OCI-LY1 (cell line): ENCODE results near the gene GNAS-AS1.

ENCODE experiments used
- H2AFZ ChIP-seq: fragments of 200-600 bp; sonication (generic), shearing (Covaris generic); 2 replicates; pipeline ENCODE4 v1.6.0; 2014; ENCODE audit warnings: antibody characterized with exemption, mild to moderate bottlenecking, low read length
- H3F3A ChIP-seq: fragments of 200-600 bp; sonication (generic), shearing (Covaris generic); 2 replicates; pipeline ENCODE4 v1.6.0; 2014; ENCODE audit warnings: mild to moderate bottlenecking, antibody characterized with exemption, low read length, moderate library complexity; ENCODE audit not compliant: insufficient read depth
- H3K27ac ChIP-seq: fragments of 200-600 bp; sonication (generic); 2 replicates; pipeline ENCODE4 v1.5.1; 2014; ENCODE audit warnings: low read length, mixed run types, mild to moderate bottlenecking, low read depth; ENCODE audit not compliant: poor library complexity, severe bottlenecking
- H3K27me3 ChIP-seq: fragments of 200-600 bp; sonication (generic); 2 replicates; pipeline ENCODE4 v1.6.0; 2014; ENCODE audit warnings: antibody characterized with exemption, mild to moderate bottlenecking, low read length, moderate library complexity; ENCODE audit not compliant: insufficient read depth
- H3K36me3 ChIP-seq: fragments of 200-600 bp; sonication (generic); 2 replicates; pipeline ENCODE4 v1.6.1; 2014; ENCODE audit warnings: mild to moderate bottlenecking, antibody characterized with exemption, low read length, moderate library complexity, mixed read lengths; ENCODE audit not compliant: insufficient read depth
- H3K4me1 ChIP-seq: fragments of 200-600 bp; sonication (generic); 2 replicates; pipeline ENCODE4 v1.5.1; 2014; ENCODE audit warnings: mild to moderate bottlenecking, low read length, moderate library complexity; ENCODE audit not compliant: insufficient read depth, severe bottlenecking
- H3K4me2 ChIP-seq: fragments of 200-600 bp; sonication (generic), shearing (Covaris generic); 2 replicates; pipeline ENCODE4 v1.6.1; 2014; ENCODE audit warnings: low read length
- H3K4me3 ChIP-seq: fragments of 200-600 bp; sonication (generic); 2 replicates; pipeline ENCODE4 v1.5.1; 2014; ENCODE audit warnings: low read length, low read depth, mild to moderate bottlenecking, mixed read lengths; ENCODE audit not compliant: poor library complexity, severe bottlenecking
- H3K79me2 ChIP-seq: fragments of 200-600 bp; shearing (Covaris generic); 2 replicates; pipeline ENCODE4 v1.6.1; 2016; ENCODE audit warnings: mixed run types, low read length, mixed read lengths; ENCODE audit not compliant: insufficient read depth
- H3K9ac ChIP-seq: fragments of 200-600 bp; sonication (generic), shearing (Covaris generic); 2 replicates; pipeline ENCODE4 v1.6.1; 2014; ENCODE audit warnings: mild to moderate bottlenecking, low read length, mixed read lengths
- H3K9me2 ChIP-seq: fragments of 200-600 bp; sonication (generic), shearing (Covaris generic); 2 replicates; pipeline ENCODE4 v1.6.1; 2014; ENCODE audit warnings: low read depth, mild to moderate bottlenecking, low read length, mixed read lengths
- H3K9me3 ChIP-seq: fragments of 200-600 bp; shearing (Covaris generic); 2 replicates; pipeline ENCODE4 v1.6.1; 2014; ENCODE audit warnings: low read length, mixed read lengths
- H4K20me1 ChIP-seq: fragments of 200-600 bp; sonication (generic), shearing (Covaris generic); 2 replicates; pipeline ENCODE4 v1.6.0; 2016; ENCODE audit warnings: mild to moderate bottlenecking, low read length; ENCODE audit not compliant: insufficient read depth
- EZH2 ChIP-seq: fragments of 200-600 bp; sonication (generic), shearing (Covaris generic); IDR thresholded peaks from 2 replicates; pipeline ENCODE4 v1.8.0; 2017; ENCODE audit warnings: borderline replicate concordance, mixed run types, mild to moderate bottlenecking, antibody characterized with exemption, low read length, moderate library complexity, mixed read lengths
- TF ChIP-seq, protein P1 (sequence below): fragments of 200-600 bp; sonication (generic), shearing (Covaris generic); IDR thresholded peaks from 2 replicates; pipeline ENCODE4 v1.5.1; 2017; ENCODE audit warnings: mild to moderate bottlenecking, antibody characterized with exemption, low read length, moderate library complexity, mixed read lengths

GNAS-AS1 gene

DNA sequence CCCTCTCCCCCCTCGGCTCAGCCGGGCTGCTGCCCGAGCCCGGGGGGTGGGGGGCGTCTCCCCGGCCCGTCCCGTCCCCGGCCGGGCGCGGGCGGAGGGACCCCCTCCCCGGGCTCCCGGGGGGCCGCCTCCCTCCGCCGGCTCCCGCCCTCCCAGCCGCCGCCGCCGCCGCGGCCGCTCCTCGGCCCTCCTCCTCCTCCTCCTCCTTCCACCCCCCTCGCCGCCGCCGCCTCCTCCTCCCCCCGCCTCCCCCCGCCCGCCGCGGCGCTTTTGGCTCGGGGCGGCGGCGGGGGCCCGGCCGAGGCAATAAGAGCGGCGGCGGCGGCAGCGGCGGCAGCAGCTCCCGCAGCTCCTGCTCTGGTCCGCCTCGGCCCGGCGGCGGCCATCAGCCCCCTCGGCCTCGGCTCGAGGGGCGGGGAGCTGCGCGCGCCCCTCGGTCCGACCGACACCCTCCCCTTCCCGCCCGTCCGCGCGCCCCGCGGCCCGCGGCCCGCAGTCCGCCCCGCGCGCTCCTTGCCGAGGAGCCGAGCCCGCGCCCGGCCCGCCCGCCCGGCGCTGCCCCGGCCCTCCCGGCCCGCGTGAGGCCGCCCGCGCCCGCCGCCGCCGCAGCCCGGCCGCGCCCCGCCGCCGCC, 40.5 kb upstream of the GNAS-AS1 start:
- Histone ChIP-seq H3K4me1 (peaks cover 46% of the 10 kb centered on the region), H4K20me1 (no peaks in the 10 kb centered on the region), H3K9me3 (no peaks in the 10 kb centered on the region), H3K9ac (peak overlapping the region; percentile 84), H3K27me3 (no peaks in the 10 kb centered on the region), H3K36me3 (peaks cover 13% of the 10 kb centered on the region; the same call in 1 of the 2 replicates), H3K4me3 (peak overlapping the region; percentile 75), H3K4me2 (peak overlapping the region; percentile 91), H2AFZ (no peak overlapping the region), H3K9me2 (no peaks in the 10 kb centered on the region), H3K27ac (peak overlapping the region; percentile 90), H3K79me2 (peaks cover 40% of the 10 kb centered on the region), H3F3A (0 out of 2 replicates have a peak, but pooled peaks cover 4% of the 10 kb centered on the region)
- TF ChIP-seq, protein P1, sequence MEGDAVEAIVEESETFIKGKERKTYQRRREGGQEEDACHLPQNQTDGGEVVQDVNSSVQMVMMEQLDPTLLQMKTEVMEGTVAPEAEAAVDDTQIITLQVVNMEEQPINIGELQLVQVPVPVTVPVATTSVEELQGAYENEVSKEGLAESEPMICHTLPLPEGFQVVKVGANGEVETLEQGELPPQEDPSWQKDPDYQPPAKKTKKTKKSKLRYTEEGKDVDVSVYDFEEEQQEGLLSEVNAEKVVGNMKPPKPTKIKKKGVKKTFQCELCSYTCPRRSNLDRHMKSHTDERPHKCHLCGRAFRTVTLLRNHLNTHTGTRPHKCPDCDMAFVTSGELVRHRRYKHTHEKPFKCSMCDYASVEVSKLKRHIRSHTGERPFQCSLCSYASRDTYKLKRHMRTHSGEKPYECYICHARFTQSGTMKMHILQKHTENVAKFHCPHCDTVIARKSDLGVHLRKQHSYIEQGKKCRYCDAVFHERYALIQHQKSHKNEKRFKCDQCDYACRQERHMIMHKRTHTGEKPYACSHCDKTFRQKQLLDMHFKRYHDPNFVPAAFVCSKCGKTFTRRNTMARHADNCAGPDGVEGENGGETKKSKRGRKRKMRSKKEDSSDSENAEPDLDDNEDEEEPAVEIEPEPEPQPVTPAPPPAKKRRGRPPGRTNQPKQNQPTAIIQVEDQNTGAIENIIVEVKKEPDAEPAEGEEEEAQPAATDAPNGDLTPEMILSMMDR: no peak
- no peak for TF ChIP-seq EZH2

DNA sequence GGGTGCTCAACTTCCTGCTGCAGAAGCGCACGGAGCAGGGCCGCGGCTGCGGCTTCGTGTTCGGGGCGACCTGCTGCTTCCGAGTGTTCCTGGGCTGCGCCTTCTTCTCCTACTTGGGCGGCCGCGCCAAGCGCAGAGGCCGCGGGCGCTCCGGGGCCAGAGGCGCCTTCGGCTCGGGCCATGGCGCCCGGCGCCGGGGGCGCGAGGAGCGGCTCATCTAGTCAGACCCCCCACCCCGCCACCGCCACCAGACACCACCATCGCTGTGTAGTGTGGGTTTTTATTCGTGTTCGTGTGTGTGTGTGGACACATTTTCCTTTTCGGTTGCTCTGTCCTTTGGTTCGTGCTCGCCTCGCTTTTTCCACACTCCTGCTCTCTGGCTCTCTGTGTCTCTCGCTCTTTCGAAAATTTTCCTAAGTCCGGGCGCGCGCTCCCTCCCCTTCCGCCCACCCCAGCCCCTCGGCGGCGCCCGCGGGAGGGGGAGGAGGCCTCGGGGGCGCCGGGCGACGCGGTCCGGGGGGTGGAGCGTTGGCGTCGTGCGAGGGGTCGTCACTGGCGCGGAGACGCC, 39.9 kb upstream of the GNAS-AS1 start:
- peaks cover 34% of the 10 kb centered on the region for H3K79me2 ChIP-seq

DNA sequence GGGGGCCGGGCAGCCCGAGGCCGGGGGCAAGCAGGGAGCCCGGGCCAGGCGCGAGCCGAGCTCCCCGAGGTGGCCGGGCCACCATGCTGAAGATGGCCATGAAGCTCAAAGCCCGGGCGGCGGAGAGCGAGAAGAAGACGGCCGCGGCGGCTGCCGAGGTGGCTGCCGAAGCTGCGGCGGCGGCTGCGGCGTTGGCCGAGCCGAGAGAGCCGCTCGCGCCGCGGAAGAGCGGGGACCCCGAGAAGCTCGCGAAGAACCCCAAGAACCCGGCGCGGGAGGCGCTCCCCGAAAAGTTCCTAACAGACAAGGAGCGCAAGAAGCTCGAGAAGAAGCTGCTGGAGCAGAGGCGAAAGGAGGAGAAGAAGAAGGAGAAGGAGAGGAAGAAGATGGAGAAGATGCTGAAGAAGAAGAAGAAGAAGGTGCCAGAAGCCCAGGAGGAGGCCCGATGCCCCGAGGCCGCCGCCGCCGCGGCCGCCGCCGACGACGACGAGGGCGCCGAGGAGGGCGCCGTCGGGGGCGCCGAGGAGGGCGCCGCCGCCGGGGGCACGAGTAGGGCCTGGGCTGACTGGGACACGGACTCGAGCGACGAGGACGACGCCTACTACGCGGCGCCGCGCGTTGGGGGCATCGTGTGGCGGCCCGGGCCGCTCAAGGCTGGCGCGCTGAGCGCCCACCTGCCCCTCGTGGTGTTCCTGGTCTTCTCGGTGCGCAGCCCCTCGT, 39.3 kb upstream of the GNAS-AS1 start:
- Histone ChIP-seq H3K9me2 (no peaks in the 10 kb centered on the region), H3K4me3 (peak overlapping the region; percentile 69), H3K9ac (peak overlapping the region; percentile 81), H3F3A (0 out of 2 replicates have a peak, but pooled peaks cover 4% of the 10 kb centered on the region), H3K4me1 (peaks cover 33% of the 10 kb centered on the region), H3K9me3 (no peaks in the 10 kb centered on the region), H3K4me2 (peak overlapping the region; percentile 91), H3K36me3 (peaks cover under 1% of the 10 kb centered on the region; the same call in 1 of the 2 replicates), H3K27ac (peak overlapping the region; percentile 82), H4K20me1 (no peaks in the 10 kb centered on the region), H3K27me3 (no peaks in the 10 kb centered on the region), H2AFZ (no peak overlapping the region), H3K79me2 (peaks cover 28% of the 10 kb centered on the region)
- no peak for TF ChIP-seq EZH2
- TF ChIP-seq, protein P1: no peak

More for the DNA sequence above, 39.9 kb upstream of the GNAS-AS1 start:
- Histone ChIP-seq H3K9me3 (no peaks in the 10 kb centered on the region), H4K20me1 (no peaks in the 10 kb centered on the region), H3K36me3 (peaks cover 7% of the 10 kb centered on the region; the same call in 1 of the 2 replicates), H3F3A (0 out of 2 replicates have a peak, but pooled peaks cover 4% of the 10 kb centered on the region), H3K4me3 (peak overlapping the region; percentile 69), H2AFZ (0 out of 2 replicates have a peak overlapping the region, but pooled peaks have one; percentile 15), H3K4me1 (peaks cover 40% of the 10 kb centered on the region), H3K9me2 (no peaks in the 10 kb centered on the region), H3K4me2 (peak overlapping the region; percentile 91), H3K9ac (peak overlapping the region; percentile 81), H3K27me3 (no peaks in the 10 kb centered on the region), H3K27ac (peak overlapping the region; percentile 82)
- TF ChIP-seq, protein P1: no peak
- TF ChIP-seq EZH2: no peak
